GM19023 (cell line): Measurements from ENCODE around the gene EIF2B5.

Experiments used
- ATAC-seq: cut with Tn5 transposase; IDR thresholded peaks from one replicate; pipeline ENCODE4 v1.9.1; 2021; ENCODE audit warnings: mild to moderate bottlenecking, moderate library complexity; ENCODE audit not compliant: unreplicated experiment

The EIF2B5 gene

DNA sequence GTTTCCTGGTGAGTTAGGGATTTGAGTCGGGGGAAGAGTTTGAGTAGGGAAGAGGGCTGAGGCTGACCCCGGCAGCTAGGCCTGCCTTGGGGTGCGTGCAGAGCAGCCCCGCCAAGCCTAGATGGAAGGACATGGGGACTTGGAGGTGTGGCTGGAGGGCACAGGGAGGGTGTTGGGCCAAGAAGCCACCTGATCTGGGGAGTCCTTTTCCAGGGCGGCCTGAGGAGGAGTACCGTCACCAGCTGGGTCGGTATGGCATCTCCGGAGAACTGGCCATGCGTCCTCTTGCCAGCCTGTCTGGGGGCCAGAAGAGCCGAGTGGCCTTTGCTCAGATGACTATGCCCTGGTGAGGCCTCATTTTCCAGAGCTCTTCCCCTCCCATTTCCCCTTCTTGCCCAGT lies 57.7 kb downstream of the EIF2B5 start:
- no peak for ATAC-seq

DNA sequence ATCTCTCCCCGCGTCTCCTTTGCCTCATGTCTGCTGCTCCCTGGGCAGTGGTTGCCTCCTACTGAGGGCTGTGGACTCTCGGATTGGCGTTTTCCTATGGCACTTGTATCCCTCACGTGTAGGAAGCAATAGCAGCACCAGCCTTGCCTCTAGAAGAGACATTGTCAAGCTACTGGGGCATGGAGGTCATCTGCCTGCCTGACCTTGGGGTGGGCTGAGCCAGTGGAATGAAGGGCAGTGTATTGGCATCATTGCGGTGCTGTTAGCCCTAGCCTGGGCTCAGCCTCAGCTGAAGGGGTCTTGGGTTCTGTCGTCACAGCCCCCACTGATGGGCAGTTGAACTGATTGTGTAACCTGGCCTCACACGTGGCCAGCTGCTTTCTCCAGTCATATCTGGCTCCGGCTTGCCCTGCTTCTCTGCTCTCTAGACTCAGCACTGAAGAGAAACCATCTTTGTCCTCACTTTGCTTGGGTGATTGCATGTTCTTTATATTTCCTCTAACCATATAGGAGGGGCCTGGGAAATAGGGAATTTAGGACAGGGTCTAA lies 58.9 kb downstream of the EIF2B5 start:
- no peak for ATAC-seq
